GM19397 (cell line): ENCODE measurements around the gene PCDHGC4.

Experiments
- ATAC-seq: cut with Tn5 transposase; IDR thresholded peaks from one replicate; pipeline ENCODE4 v1.9.1; 2021; ENCODE audit warnings: mild to moderate bottlenecking, moderate library complexity; ENCODE audit not compliant: unreplicated experiment

The PCDHGC4 gene

GRCh38 chr5:141484641-141485311 is at the start of gene PCDHGC4:
Gene PCDHGC4, plus strand, starts transcription at chr5:141485030. Its CDS starts 144 bp downstream, at chr5:141485174.
- no peak for ATAC-seq

- no peak for ATAC-seq
These were observed 47.6 kb upstream of the PCDHGC4 start for GRCh38 chr5:141437221-141437620.

GRCh38 chr5:141439411-141440141 is 45.3 kb upstream of the PCDHGC4 start:
- no peak for ATAC-seq

GRCh38 chr5:141440341-141440740 is 44.5 kb upstream of the PCDHGC4 start:
- no peak for ATAC-seq

- ATAC-seq: no peak
These were observed 43.2 kb upstream of the PCDHGC4 start for GRCh38 chr5:141441571-141442170.

GRCh38 chr5:141465351-141465750 is 19.5 kb upstream of the PCDHGC4 start:
- no peak for ATAC-seq

- peak; percentile 96 for ATAC-seq
These were observed 9.2 kb upstream of the PCDHGC4 start, which contains the start of gene PCDHGC3 for GRCh38 chr5:141475625-141476131. Gene PCDHGC3, plus strand, starts transcription at chr5:141475966. Its CDS starts 151 bp downstream, at chr5:141476117.

- ATAC-seq: peak; percentile 26
These were observed 8.5 kb upstream of the PCDHGC4 start for GRCh38 chr5:141476132-141476911.

- no peak for ATAC-seq
These were observed 7.7 kb upstream of the PCDHGC4 start for GRCh38 chr5:141477044-141477575.

- no peak for ATAC-seq
These were observed 7.0 kb upstream of the PCDHGC4 start for GRCh38 chr5:141477815-141478214.

GRCh38 chr5:141478321-141478945 is 6.4 kb upstream of the PCDHGC4 start:
- ATAC-seq: no peak

- ATAC-seq: no peak
These were observed 5.1 kb upstream of the PCDHGC4 start for GRCh38 chr5:141479776-141480175.

GRCh38 chr5:141483902-141484301 is 928 bp upstream of the PCDHGC4 start:
- ATAC-seq: no peak

GRCh38 chr5:141484310-141484640 is 555 bp upstream of the PCDHGC4 start:
- ATAC-seq: no peak

GRCh38 chr5:141485321-141486055 is 658 bp downstream of the PCDHGC4 start:
- ATAC-seq: no peak

- ATAC-seq: no peak
These were observed 1.3 kb downstream of the PCDHGC4 start for GRCh38 chr5:141486091-141486490.

GRCh38 chr5:141487131-141487530 is 2.3 kb downstream of the PCDHGC4 start:
- ATAC-seq: no peak

GRCh38 chr5:141488591-141489561 is 4.0 kb downstream of the PCDHGC4 start, which contains the start of gene PCDHGC5:
Gene PCDHGC5, plus strand, starts transcription at chr5:141489081. Its CDS starts 160 bp downstream, at chr5:141489241.
- ATAC-seq: no peak
